ENCODE measurements around the gene COL1A2. TPM values are rescaled to one million over a fixed set of nuclear protein-coding genes. Genes with fewer than 3 reads are reported as not detected.

The COL1A2 gene
- polyA plus RNA-seq, 3 donors = not detected

- peaks cover 2 to 11% (median 5%) of the 10 kb centered on the region in 3 donors for H3K27me3 Mint-ChIP-seq (ENCODE audit: low read depth in 3 of 3)
Measured at GRCh38 chr7:94439893-94440381, 45.2 kb downstream of the COL1A2 start.

GRCh38 chr7:94440451-94441039, 45.9 kb downstream of the COL1A2 start:
- no CpG with 5 or more reads among the region's 7 CpGs for WGBS (ENCODE audit: insufficient coverage)
- no peak overlapping the region for H2AFZ ChIP-seq (ENCODE audit: insufficient read depth, low read depth, low read length, poor library complexity, severe bottlenecking)
- intact Hi-C loops (cut with micrococcal nuclease) = loop anchor here in 1 of 2 donors (10.0 kb wide), 1 partner anchor 1034 kb away; no protein-coding TSS in a partner anchor
- DNase-seq = no peak
- no peak overlapping the region for H3K9ac ChIP-seq (ENCODE audit: insufficient read depth, low read length, poor library complexity, severe bottlenecking)
- H3K27ac Mint-ChIP-seq = no peak overlapping the region
- TF ChIP-seq CTCF (IDR thresholded peaks at IDR 0.05) = no peak
- no peak overlapping the region for H3K4me2 ChIP-seq (replicated peaks; ENCODE audit: extremely low read depth, low read length, poor library complexity, severe bottlenecking)
- no peaks in the 10 kb centered on the region for H4K20me1 ChIP-seq (ENCODE audit: insufficient read depth, low read length)
- H3K9me3 Mint-ChIP-seq = no peaks in the 10 kb centered on the region
- no peaks in the 10 kb centered on the region for H3K36me3 ChIP-seq (replicated peaks in 1 of 2; ENCODE audit: control insufficient read depth in 1 of 2, insufficient read depth in 2 of 2, low read length in 2 of 2)
- H3K27ac ChIP-seq (ENCODE audit: low read depth in 1 of 2, low read length in 2 of 2) = no peak overlapping the region
- peaks cover 2 to 9% (median 5%) of the 10 kb centered on the region in 3 donors for H3K27me3 Mint-ChIP-seq (ENCODE audit: low read depth in 3 of 3)
- H3K79me2 ChIP-seq (ENCODE audit: insufficient read depth, low read length) = no peaks in the 10 kb centered on the region
- no peak overlapping the region for H3K4me3 ChIP-seq (replicated peaks in 1 of 3; ENCODE audit: low read depth in 2 of 3, low read length in 3 of 3)
- no peak overlapping the region for H3K4me3 Mint-ChIP-seq
- H3K4me1 ChIP-seq (ENCODE audit: control insufficient read depth in 1 of 2, insufficient read depth in 2 of 2, low read length in 2 of 2) = no peaks in the 10 kb centered on the region
- H3K27me3 ChIP-seq (ENCODE audit: control insufficient read depth in 2 of 2, insufficient read depth in 2 of 2, low read length in 2 of 2) = peaks cover 5 to 7% of the 10 kb centered on the region in 2 donors
- no peaks in the 10 kb centered on the region for H3K36me3 Mint-ChIP-seq
- no peaks in the 10 kb centered on the region for H3K9me3 ChIP-seq (replicated peaks in 1 of 2; ENCODE audit: control insufficient read depth in 1 of 2, insufficient read depth in 1 of 2, low read length in 2 of 2)
- no peaks in the 10 kb centered on the region for H3K4me1 Mint-ChIP-seq

More at GRCh38 chr7:94439893-94440381, 45.2 kb downstream of the COL1A2 start:
- Histone ChIP-seq H3K9ac (ENCODE audit: insufficient read depth, low read length, poor library complexity, severe bottlenecking) (no peak overlapping the region), H3K36me3 (replicated peaks in 1 of 2; ENCODE audit: control insufficient read depth in 1 of 2, insufficient read depth in 2 of 2, low read length in 2 of 2) (no peaks in the 10 kb centered on the region), H3K27me3 (ENCODE audit: control insufficient read depth in 2 of 2, insufficient read depth in 2 of 2, low read length in 2 of 2) (peaks cover 5 to 7% of the 10 kb centered on the region in 2 donors), H3K27ac (ENCODE audit: low read depth in 1 of 2, low read length in 2 of 2) (no peak overlapping the region), H3K79me2 (ENCODE audit: insufficient read depth, low read length) (no peaks in the 10 kb centered on the region), H3K9me3 (replicated peaks in 1 of 2; ENCODE audit: control insufficient read depth in 1 of 2, insufficient read depth in 1 of 2, low read length in 2 of 2) (no peaks in the 10 kb centered on the region), H4K20me1 (ENCODE audit: insufficient read depth, low read length) (no peaks in the 10 kb centered on the region), H2AFZ (ENCODE audit: insufficient read depth, low read depth, low read length, poor library complexity, severe bottlenecking) (no peak overlapping the region), H3K4me2 (replicated peaks; ENCODE audit: extremely low read depth, low read length, poor library complexity, severe bottlenecking) (no peak overlapping the region), H3K4me3 (replicated peaks in 1 of 3; ENCODE audit: low read depth in 2 of 3, low read length in 3 of 3) (no peak overlapping the region), H3K4me1 (ENCODE audit: control insufficient read depth in 1 of 2, insufficient read depth in 2 of 2, low read length in 2 of 2) (no peaks in the 10 kb centered on the region)
- intact Hi-C loops (cut with micrococcal nuclease) = loop anchor here in 1 of 2 donors (10.0 kb wide), 1 partner anchor 1035 kb away; no protein-coding TSS in a partner anchor
- DNase-seq = no peak
- Mint-ChIP-seq H3K27ac (no peak overlapping the region), H3K36me3 (no peaks in the 10 kb centered on the region), H3K4me1 (no peaks in the 10 kb centered on the region), H3K9me3 (no peaks in the 10 kb centered on the region), H3K4me3 (no peak overlapping the region)
- TF ChIP-seq CTCF (IDR thresholded peaks at IDR 0.05) = no peak
- 92% methylated on average over 2 of the region's 3 CpGs for WGBS (ENCODE audit: insufficient coverage)
